ENCODE results near the gene SOCS3.

Gene SOCS3

GRCh38 chr17:78391051-78391431 is 31.2 kb upstream of the SOCS3 start:
- in situ Hi-C loops (cut with HindIII; ENCODE audit: low sequenced_read_pairs), result no loop called here

DNA sequence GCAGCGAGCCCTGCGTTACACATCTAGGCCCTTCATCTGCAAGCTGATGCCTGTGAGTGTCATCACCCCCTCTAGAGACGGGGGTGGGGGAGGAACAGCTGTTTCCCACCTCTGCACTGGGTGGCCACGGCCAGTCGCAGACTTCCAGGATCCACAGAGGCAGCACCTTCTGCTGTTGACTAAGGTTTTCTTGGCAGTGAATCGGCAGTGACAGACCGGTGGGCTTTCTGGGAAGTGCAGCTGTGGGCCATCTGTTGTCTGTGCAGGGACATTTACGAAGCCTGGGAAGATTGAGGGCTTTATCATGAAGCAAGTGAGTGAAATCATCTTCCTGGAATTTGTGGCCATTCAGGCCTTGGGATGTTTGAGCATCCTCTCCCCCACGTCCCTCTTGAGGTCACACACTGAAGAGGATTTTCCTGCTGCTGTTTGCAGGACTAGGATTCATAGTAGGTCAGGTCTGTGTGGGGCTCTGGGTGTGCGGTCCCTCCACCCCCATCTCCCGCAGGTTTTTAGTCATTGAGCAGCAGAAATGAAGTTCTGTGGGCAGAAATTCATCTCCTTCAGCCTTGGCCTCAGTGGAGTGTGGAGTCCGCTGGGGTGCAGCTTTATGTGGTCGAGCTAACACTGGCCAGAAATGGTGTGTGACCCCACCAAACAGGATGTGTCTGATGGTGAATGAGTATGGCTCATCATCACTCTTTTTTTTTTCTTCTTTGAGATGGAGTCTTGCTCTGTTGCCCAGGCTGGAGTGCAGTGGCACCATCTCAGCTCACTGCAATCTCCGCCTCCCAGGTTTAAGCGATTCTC is 30.6 kb upstream of the SOCS3 start:
- in situ Hi-C loops (cut with HindIII; ENCODE audit: low sequenced_read_pairs), result no loop called here

GRCh38 chr17:78387977-78388941 is 28.4 kb upstream of the SOCS3 start:
- in situ Hi-C loops (cut with HindIII; ENCODE audit: low sequenced_read_pairs), result no loop called here

DNA sequence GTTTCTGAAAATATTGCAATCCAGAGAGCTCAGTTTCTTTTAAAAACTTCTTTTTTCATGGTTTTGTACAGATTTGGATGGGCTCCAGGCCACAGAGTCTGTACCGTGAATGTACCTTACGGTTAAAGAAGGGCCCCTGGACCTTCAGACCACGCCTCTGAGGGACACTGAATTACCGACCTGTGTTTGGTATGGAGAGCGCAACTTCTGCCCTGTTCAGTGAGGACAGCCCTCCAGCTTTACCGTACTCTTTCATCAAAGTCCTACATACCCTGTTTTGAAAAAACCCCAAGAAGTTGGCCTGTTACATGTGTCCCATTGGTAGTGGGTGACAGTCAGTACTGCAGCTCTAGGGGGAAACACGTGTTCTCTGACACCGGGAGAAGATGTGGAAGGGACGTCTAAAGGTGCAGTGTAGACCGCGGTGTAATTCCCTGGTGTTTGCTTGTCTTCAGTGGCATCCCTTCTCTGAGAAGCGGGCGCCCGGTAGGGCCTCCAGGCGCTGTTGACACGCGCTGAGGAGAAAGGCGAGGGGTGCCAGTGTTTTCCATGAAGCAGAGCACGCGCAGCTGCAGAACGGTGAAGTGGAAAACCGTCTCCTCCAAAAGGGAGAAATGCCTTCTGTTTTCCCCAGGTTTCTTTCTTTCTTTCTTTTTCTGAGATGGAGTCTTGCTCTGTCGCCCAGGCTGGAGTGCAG is 24.8 kb upstream of the SOCS3 start:
- in situ Hi-C loops (cut with HindIII; ENCODE audit: low sequenced_read_pairs), result no loop called here

GRCh38 chr17:78383725-78384471 is 24.0 kb upstream of the SOCS3 start:
- in situ Hi-C loops (cut with HindIII; ENCODE audit: low sequenced_read_pairs), result no loop called here

- in situ Hi-C loops (cut with HindIII; ENCODE audit: low sequenced_read_pairs), result no loop called here
Observed at GRCh38 chr17:78381601-78382232, 21.8 kb upstream of the SOCS3 start.

DNA sequence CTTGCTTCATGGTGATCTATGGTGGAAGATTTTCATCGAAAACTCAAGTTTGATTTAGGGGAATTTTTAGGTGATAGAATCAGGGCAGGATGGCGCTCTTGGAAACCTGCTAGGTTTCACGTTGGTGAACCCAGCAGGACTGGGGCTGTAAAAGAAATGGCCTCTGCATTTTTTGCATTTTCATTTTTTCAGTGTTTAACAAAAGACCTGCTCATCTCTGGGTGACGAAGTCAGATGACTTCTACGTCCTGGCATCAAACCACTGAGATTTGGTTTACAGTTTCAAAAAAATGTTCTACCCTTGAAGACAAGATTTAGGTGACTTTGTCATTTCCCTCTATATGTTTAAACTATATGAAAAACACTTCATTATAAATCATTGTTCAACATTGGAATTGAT is 20.5 kb upstream of the SOCS3 start:
- in situ Hi-C loops (cut with HindIII; ENCODE audit: low sequenced_read_pairs), result no loop called here

GRCh38 chr17:78379131-78379491 is 19.2 kb upstream of the SOCS3 start:
- in situ Hi-C loops (cut with HindIII; ENCODE audit: low sequenced_read_pairs), result no loop called here

GRCh38 chr17:78378225-78379130 is 18.6 kb upstream of the SOCS3 start, which contains the start of gene PGS1:
Gene PGS1 (plus strand): TSS chr17:78378649. CDS start chr17:78378666, 17 bp downstream.
- in situ Hi-C loops (cut with HindIII; ENCODE audit: low sequenced_read_pairs), result no loop called here

- in situ Hi-C loops (cut with HindIII; ENCODE audit: low sequenced_read_pairs), result no loop called here
Observed at GRCh38 chr17:78377858-78378224, 18.0 kb upstream of the SOCS3 start.

- in situ Hi-C loops (cut with HindIII; ENCODE audit: low sequenced_read_pairs), result no loop called here
Observed at GRCh38 chr17:78376161-78376560, 16.3 kb upstream of the SOCS3 start.

- in situ Hi-C loops (cut with HindIII; ENCODE audit: low sequenced_read_pairs), result no loop called here
Observed at GRCh38 chr17:78375401-78376151, 15.7 kb upstream of the SOCS3 start.

- in situ Hi-C loops (cut with HindIII; ENCODE audit: low sequenced_read_pairs), result no loop called here
Observed at GRCh38 chr17:78374631-78375274, 14.9 kb upstream of the SOCS3 start.

- in situ Hi-C loops (cut with HindIII; ENCODE audit: low sequenced_read_pairs), result no loop called here
Observed at GRCh38 chr17:78374189-78374588, 14.3 kb upstream of the SOCS3 start.

DNA sequence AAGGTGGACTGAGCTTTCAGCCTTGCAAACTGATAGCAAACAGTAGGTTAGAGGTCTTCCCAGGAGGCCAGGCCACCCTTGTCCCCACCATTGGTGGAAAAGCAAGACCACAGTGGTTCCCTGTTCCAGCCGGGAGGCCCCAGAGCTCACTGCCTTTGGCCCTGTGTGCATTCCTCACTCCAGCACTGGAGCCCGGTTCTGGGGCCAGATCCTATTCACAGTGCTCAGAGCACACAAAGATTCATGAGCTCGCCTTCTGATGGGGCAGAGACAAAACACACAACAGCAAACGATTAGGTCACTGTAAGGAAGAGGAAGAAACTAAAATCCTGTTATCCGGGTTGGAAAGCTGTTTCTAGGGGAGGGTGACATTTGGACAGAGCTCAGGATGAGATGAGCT is 13.0 kb upstream of the SOCS3 start:
- in situ Hi-C loops (cut with HindIII; ENCODE audit: low sequenced_read_pairs), result no loop called here

DNA sequence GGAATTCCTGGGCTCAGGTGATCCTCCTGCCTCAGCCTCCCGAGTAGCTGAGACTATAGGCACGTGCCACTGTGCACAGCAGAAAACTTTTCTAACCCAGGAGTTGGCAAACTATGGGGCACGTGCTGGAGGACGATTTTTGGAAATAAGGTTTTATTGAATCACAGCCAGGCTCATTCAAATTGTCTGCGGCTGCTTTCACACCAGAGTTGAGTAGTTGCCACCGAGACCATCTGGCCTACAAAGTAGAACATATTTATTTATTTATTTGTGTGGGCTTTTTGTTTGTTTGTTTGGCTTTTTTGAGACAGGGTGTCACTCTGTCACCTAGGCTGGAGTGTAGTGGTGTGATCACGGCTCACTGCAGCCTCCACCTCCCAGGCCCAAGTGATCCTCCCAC is 11.2 kb upstream of the SOCS3 start:
- in situ Hi-C loops (cut with HindIII; ENCODE audit: low sequenced_read_pairs), result no loop called here

GRCh38 chr17:78369791-78370381 is 10.0 kb upstream of the SOCS3 start:
- in situ Hi-C loops (cut with HindIII; ENCODE audit: low sequenced_read_pairs), result no loop called here
